Measurements from ENCODE around the gene SPRY4. TPM values are rescaled to one million over a fixed set of nuclear protein-coding genes. Genes with fewer than 3 reads are reported as not detected.
A peak's percentile ranks its signal among the peaks of the same experiment; 100 is the strongest.

SPRY4 gene
- total and polyA plus RNA-seq, 2 of the 13 experiments (the other 11 are each of a cell fraction or from before 2014, with no cell fraction given): 8.9 to 17.8 TPM

DNA sequence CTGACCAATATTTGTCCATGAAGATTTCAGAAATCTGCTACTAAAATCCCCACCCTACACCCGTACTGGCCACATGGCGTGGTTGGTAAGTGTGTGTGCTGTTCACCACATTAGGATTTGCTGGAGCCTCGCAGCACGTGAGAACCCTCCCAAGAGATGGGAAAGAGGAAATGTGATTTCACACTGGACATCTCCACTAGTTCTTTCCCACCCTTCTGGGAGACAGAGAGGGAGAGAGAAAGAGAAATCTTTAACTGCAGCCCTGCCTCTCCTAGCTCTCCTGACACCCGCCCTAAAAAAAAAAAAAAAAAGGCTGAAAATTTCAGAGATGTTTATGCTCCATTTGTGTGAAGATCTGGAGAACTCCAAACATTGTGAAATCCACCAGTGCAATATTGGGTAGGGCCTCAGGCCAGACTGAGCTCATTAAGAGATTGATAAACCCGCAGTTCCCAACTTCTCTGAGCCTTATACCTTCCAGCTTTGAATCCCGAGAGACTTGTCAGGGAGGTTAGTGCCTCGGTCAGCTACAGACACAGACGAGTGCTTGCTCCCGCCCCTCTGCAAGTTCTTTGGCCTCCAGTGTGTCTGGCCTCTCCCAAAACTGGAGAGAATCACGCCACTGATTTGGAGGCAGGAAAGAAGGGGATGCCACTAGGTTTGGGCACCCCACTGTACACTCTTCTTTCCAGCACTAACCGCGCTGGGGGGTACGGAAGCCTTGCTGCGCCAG is 1.9 kb downstream of the SPRY4 start:
- peak overlapping the region; percentile 92 to 99 (median 98) for H3K4me3 ChIP-seq (replicated peaks in 1 of 3; ENCODE audit: insufficient read depth in 1 of 3, low read depth in 2 of 3, low read length in 3 of 3)
- H3K9ac ChIP-seq (ENCODE audit: insufficient read depth, low read depth, low read length): peak overlapping the region; percentile 82
- H2AFZ ChIP-seq (ENCODE audit: low read length): no peak overlapping the region
- peaks cover 65% of the 10 kb centered on the region for H3K4me1 ChIP-seq (ENCODE audit: insufficient read depth, low read length)
- H3K4me2 ChIP-seq (ENCODE audit: low read depth, low read length): peak overlapping the region; percentile 96
- no peak for DNase-seq (ENCODE audit: low spot score)
- no peak for ATAC-seq
- ChIA-PET CTCF (ENCODE audit: low intra/inter-chr PET ratio, low total read pairs) (no interaction called here), POLR2A (interaction anchor here (0.6 to 10.3 kb wide), 10 partner anchors 11 to 312 kb away, joined by 3 to 122 read pairs (median 5); no protein-coding TSS in a partner anchor)
- intact Hi-C loops (cut with micrococcal nuclease; ENCODE audit: unreplicated experiment): loop anchor here (5.0 kb wide), 1 partner anchor 156 kb away; no protein-coding TSS in a partner anchor
- peak; percentile 67 for FAIRE-seq
- H3K9me3 ChIP-seq (ENCODE audit: low read length): no peaks in the 10 kb centered on the region
- WGBS (ENCODE audit: low lambda C conversion rate): 1% methylated on average over 4 of the region's 15 CpGs
- H3K27ac ChIP-seq (ENCODE audit: extremely low read length, insufficient read depth, low read length): peak overlapping the region; percentile 93
- BruUV-seq (replicated peaks): no TSS peak
- in situ Hi-C loops (cut with HindIII; ENCODE audit: extremely low pct_ligation_motif_present, low pct_unique_long_range_greater_than_20kb): loop anchor here (25.0 kb wide), 1 partner anchor 161 kb away; no protein-coding TSS in a partner anchor
- no peaks in the 10 kb centered on the region; a peak in 1 of 5 replicates for H3K27me3 ChIP-seq (ENCODE audit: control insufficient read depth in 1 of 2, insufficient read depth in 2 of 2, low read length in 2 of 2)
- H3K79me2 ChIP-seq (ENCODE audit: insufficient read depth, low read length): peaks cover 91% of the 10 kb centered on the region
- peaks cover 4 to 12% of the 10 kb centered on the region in 2 experiments for H3K36me3 ChIP-seq (replicated peaks in 1 of 2; ENCODE audit: control insufficient read depth in 1 of 2, insufficient read depth in 2 of 2, low read length in 2 of 2)
- peaks cover 57% of the 10 kb centered on the region for H4K20me1 ChIP-seq (ENCODE audit: insufficient read depth, low read length)
- TF ChIP-seq, protein P1, sequence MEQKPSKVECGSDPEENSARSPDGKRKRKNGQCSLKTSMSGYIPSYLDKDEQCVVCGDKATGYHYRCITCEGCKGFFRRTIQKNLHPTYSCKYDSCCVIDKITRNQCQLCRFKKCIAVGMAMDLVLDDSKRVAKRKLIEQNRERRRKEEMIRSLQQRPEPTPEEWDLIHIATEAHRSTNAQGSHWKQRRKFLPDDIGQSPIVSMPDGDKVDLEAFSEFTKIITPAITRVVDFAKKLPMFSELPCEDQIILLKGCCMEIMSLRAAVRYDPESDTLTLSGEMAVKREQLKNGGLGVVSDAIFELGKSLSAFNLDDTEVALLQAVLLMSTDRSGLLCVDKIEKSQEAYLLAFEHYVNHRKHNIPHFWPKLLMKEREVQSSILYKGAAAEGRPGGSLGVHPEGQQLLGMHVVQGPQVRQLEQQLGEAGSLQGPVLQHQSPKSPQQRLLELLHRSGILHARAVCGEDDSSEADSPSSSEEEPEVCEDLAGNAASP (CRISPR knock-in tag; IDR thresholded peaks at IDR 0.05; ENCODE audit: borderline replicate concordance): 0 out of 2 replicates have a peak, but pooled peaks have one; percentile 8
- TF ChIP-seq, protein P2, sequence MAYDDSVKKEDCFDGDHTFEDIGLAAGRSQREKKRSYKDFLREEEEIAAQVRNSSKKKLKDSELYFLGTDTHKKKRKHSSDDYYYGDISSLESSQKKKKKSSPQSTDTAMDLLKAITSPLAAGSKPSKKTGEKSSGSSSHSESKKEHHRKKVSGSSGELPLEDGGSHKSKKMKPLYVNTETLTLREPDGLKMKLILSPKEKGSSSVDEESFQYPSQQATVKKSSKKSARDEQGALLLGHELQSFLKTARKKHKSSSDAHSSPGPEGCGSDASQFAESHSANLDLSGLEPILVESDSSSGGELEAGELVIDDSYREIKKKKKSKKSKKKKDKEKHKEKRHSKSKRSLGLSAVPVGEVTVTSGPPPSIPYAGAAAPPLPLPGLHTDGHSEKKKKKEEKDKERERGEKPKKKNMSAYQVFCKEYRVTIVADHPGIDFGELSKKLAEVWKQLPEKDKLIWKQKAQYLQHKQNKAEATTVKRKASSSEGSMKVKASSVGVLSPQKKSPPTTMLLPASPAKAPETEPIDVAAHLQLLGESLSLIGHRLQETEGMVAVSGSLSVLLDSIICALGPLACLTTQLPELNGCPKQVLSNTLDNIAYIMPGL (CRISPR knock-in tag; IDR thresholded peaks at IDR 0.05; ENCODE audit: borderline replicate concordance in 1 of 2, low read depth in 1 of 2): peak in 1 of 2 experiments; percentile 20; a peak in 1 of 4 replicates
- TF ChIP-seq MXD4 (CRISPR knock-in tag; IDR thresholded peaks at IDR 0.05) (no peak), U2AF1 (optimal IDR thresholded peaks at IDR 0.05; ENCODE audit: low read depth, low read length) (no peak), BHLHE40 (IDR thresholded peaks at IDR 0.05; ENCODE audit: low read length) (peak; percentile 44; the same call in 1 of the 2 replicates), ZNF431 (CRISPR knock-in tag; IDR thresholded peaks at IDR 0.05; ENCODE audit: borderline replicate concordance, low read depth) (no peak), NFYC (CRISPR knock-in tag; IDR thresholded peaks at IDR 0.05) (no peak), MTF2 (CRISPR knock-in tag; IDR thresholded peaks at IDR 0.05; ENCODE audit: borderline replicate concordance) (peak; percentile 13; the same call in 1 of the 2 replicates), KLF9 (CRISPR knock-in tag; IDR thresholded peaks at IDR 0.05; ENCODE audit: low read depth) (no peak), SIN3A (IDR thresholded peaks at IDR 0.05; ENCODE audit: borderline replicate concordance, low read depth, low read length) (0 out of 2 replicates have a peak, but pooled peaks have one; percentile 39), FOXO1 (CRISPR knock-in tag; IDR thresholded peaks at IDR 0.05) (no peak), ZMYM2 (CRISPR knock-in tag; IDR thresholded peaks at IDR 0.05) (no peak), HDAC1 (CRISPR knock-in tag; IDR thresholded peaks at IDR 0.05) (peak; percentile 29; the same call in 1 of the 2 replicates), SALL1 (CRISPR knock-in tag; IDR thresholded peaks at IDR 0.05) (no peak), CEBPG (CRISPR knock-in tag; IDR thresholded peaks at IDR 0.05) (no peak), SAFB2 (CRISPR knock-in tag; IDR thresholded peaks at IDR 0.05; ENCODE audit: borderline replicate concordance, low read depth) (no peak)
- TF ChIP-seq, protein P3, sequence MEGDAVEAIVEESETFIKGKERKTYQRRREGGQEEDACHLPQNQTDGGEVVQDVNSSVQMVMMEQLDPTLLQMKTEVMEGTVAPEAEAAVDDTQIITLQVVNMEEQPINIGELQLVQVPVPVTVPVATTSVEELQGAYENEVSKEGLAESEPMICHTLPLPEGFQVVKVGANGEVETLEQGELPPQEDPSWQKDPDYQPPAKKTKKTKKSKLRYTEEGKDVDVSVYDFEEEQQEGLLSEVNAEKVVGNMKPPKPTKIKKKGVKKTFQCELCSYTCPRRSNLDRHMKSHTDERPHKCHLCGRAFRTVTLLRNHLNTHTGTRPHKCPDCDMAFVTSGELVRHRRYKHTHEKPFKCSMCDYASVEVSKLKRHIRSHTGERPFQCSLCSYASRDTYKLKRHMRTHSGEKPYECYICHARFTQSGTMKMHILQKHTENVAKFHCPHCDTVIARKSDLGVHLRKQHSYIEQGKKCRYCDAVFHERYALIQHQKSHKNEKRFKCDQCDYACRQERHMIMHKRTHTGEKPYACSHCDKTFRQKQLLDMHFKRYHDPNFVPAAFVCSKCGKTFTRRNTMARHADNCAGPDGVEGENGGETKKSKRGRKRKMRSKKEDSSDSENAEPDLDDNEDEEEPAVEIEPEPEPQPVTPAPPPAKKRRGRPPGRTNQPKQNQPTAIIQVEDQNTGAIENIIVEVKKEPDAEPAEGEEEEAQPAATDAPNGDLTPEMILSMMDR (CRISPR knock-in tag; IDR thresholded peaks at IDR 0.05): peak; percentile 30

All from HepG2 (cell line).